Fibroblast of lung (primary cell): ENCODE measurements around the gene POLR2M.

Source experiments
- EZH2 ChIP-seq: IDR thresholded peaks from 2 replicates; pipeline ENCODE4 v1.5.1; 2012; ENCODE audit warnings: low read length, control low read depth, mild to moderate bottlenecking; ENCODE audit errors: missing control alignments
- TF ChIP-seq, protein P1 (sequence below), 2 donors: IDR thresholded peaks in 1 of 2; conservative IDR thresholded peaks in 1 of 2; 1 replicate in 1 of 2; 2 replicates in 1 of 2; pipeline ENCODE4 v1.5.1; 2011 to 2012; ENCODE audit warnings: low read length in 2 of 2, control low read depth in 1 of 2, inconsistent platforms in 1 of 2, low read depth in 1 of 2, mild to moderate bottlenecking in 1 of 2

DNA sequence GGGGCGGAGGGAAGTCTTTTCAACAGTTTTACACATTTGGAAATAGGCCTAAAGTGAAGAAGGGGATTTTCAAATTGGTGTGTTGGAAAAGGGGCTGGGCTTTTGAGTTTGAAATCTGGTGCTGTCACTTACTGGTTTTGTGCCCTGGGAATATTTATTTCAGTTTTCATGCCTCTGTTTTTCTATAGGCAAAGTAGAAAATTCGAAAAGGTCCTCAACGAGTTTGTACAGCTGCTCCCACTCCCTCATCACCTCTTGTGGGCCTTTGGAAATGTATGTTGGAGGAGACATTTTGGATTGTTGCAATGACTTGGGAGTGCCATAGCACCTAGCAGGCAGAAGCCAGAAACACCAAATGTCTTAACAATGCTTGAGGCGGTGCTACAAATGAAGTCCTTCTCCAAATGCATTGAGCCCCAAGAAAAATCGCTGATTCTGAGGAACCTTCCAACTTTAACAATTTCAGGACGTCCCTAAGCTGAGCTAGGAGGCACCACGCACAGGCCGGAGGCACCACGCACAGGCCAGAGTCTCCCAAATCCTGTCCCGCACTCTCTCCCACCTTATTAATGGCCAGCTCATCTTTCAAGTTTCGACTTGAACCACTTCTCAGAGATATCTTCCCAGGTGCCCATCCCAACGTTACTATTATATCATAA, 639 bp upstream of the POLR2M start:
- TF ChIP-seq, protein P1, sequence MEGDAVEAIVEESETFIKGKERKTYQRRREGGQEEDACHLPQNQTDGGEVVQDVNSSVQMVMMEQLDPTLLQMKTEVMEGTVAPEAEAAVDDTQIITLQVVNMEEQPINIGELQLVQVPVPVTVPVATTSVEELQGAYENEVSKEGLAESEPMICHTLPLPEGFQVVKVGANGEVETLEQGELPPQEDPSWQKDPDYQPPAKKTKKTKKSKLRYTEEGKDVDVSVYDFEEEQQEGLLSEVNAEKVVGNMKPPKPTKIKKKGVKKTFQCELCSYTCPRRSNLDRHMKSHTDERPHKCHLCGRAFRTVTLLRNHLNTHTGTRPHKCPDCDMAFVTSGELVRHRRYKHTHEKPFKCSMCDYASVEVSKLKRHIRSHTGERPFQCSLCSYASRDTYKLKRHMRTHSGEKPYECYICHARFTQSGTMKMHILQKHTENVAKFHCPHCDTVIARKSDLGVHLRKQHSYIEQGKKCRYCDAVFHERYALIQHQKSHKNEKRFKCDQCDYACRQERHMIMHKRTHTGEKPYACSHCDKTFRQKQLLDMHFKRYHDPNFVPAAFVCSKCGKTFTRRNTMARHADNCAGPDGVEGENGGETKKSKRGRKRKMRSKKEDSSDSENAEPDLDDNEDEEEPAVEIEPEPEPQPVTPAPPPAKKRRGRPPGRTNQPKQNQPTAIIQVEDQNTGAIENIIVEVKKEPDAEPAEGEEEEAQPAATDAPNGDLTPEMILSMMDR (conservative IDR thresholded peaks at IDR 0.05 in 1 of 2, IDR thresholded peaks at IDR 0.05 in 1 of 2; ENCODE audit: low read depth in 1 of 2, low read length in 2 of 2) = no peak
- no peak for TF ChIP-seq EZH2
